Measurements from ENCODE around the gene PALLD.

DNA sequence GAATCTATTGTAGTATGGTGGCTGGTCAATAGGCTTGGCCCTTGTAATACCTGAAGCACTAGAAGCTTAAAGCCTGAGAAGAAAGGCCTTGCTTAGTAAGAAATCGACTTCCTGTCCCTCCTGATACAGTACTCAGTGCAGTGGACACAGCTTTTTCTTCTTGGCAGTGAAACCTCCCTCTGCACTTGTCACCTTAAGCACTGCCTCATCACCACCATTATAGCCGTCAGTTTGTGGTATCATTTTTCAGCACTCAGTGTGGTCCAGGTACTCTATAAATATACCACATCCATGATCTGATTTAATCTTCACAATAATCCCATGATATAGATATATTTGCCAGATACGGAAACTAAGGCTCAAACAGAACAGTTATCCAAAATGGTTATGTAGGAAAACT is 75.2 kb downstream of the PALLD start:
- TF ChIP-seq, protein P1, sequence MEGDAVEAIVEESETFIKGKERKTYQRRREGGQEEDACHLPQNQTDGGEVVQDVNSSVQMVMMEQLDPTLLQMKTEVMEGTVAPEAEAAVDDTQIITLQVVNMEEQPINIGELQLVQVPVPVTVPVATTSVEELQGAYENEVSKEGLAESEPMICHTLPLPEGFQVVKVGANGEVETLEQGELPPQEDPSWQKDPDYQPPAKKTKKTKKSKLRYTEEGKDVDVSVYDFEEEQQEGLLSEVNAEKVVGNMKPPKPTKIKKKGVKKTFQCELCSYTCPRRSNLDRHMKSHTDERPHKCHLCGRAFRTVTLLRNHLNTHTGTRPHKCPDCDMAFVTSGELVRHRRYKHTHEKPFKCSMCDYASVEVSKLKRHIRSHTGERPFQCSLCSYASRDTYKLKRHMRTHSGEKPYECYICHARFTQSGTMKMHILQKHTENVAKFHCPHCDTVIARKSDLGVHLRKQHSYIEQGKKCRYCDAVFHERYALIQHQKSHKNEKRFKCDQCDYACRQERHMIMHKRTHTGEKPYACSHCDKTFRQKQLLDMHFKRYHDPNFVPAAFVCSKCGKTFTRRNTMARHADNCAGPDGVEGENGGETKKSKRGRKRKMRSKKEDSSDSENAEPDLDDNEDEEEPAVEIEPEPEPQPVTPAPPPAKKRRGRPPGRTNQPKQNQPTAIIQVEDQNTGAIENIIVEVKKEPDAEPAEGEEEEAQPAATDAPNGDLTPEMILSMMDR (IDR thresholded peaks at IDR 0.05), result no peak
- TF ChIP-seq POLR2A (IDR thresholded peaks at IDR 0.05), result no peak
